Neural cell (in vitro differentiated cells): ENCODE data around the gene NHS.

Experiments
- CTCF ChIP-seq: fragments of 450-650 bp; IDR thresholded peaks from 2 replicates; pipeline ENCODE4 v1.5.1; 2014; ENCODE audit warnings: antibody characterized with exemption, mild to moderate bottlenecking, moderate library complexity; ENCODE audit not compliant: poor library complexity, severe bottlenecking
- EP300 ChIP-seq: fragments of 450-650 bp; conservative IDR thresholded peaks from 2 replicates; pipeline ENCODE4 v1.6.1; 2014; ENCODE audit warnings: antibody characterized with exemption, mild to moderate bottlenecking, moderate library complexity; ENCODE audit not compliant: poor library complexity, severe bottlenecking
- EZH2 ChIP-seq: fragments of 200-600, 300-800 bp; shearing (Covaris generic), sonication (generic); IDR thresholded peaks from 2 replicates; pipeline ENCODE4 v1.6.1; 2014; ENCODE audit warnings: antibody characterized with exemption, low read length, borderline replicate concordance, mild to moderate bottlenecking; ENCODE audit not compliant: insufficient read depth, poor library complexity, severe bottlenecking
- MXI1 ChIP-seq: fragments of 450-650 bp; conservative IDR thresholded peaks from 2 replicates; pipeline ENCODE4 v1.6.1; 2014; ENCODE audit warnings: antibody characterized with exemption, mild to moderate bottlenecking; ENCODE audit not compliant: poor library complexity, severe bottlenecking
- POLR2AphosphoS5 ChIP-seq: IDR thresholded peaks from 2 replicates; pipeline ENCODE4 v1.6.1; 2012
- RAD21 ChIP-seq: fragments of 450-650 bp; conservative IDR thresholded peaks from 2 replicates; pipeline ENCODE4 v1.6.1; 2014; ENCODE audit warnings: antibody characterized with exemption, mild to moderate bottlenecking, moderate library complexity
- TAF1 ChIP-seq: IDR thresholded peaks from 2 replicates; pipeline ENCODE4 v1.6.1; 2012; ENCODE audit warnings: low read depth
- TF ChIP-seq, protein P1 (sequence below): IDR thresholded peaks from 2 replicates; pipeline ENCODE4 v1.6.1; 2012; ENCODE audit warnings: borderline replicate concordance

DNA sequence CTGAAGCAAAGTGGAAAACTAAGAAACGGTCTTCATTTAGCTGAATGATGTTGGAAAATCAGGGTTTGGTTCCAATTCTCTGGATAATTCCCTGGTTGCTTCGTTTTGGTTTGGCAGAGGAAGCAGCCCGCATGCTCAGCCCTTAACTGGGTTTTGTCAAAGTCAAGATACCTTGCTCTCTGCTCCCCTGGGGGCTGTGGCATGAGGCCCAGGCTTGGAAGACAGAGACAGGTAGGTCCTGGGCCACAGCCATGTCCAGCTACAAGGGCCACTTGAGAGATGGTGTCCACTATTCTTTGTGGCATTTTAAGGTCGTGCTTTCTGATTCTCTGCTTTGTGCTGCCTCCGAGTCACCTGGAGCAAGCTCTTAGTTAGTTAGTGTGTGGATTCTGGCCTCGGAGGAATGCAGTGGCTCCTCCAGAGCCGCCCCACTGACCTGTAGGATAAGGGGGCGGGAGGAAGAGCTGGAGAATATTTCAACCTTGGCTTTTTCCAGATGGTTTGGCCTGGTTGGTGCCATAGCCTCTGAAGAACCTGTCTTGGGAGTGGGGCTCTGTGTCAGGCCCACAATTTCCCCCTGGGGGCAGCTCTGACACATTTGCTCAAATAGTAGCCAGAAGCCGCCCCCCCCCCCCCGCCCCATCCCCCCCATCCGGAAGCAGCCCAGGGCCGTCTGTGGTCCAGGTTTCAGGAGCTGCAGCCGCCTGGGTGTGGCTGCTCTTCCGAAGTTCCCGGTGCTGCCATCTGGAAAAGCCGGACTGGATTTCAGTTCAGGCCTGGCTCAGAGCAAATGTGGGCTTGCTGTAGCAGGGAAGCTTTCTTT lies 147.1 kb downstream of the NHS start:
- no peak for TF ChIP-seq EZH2
- TF ChIP-seq, protein P1, sequence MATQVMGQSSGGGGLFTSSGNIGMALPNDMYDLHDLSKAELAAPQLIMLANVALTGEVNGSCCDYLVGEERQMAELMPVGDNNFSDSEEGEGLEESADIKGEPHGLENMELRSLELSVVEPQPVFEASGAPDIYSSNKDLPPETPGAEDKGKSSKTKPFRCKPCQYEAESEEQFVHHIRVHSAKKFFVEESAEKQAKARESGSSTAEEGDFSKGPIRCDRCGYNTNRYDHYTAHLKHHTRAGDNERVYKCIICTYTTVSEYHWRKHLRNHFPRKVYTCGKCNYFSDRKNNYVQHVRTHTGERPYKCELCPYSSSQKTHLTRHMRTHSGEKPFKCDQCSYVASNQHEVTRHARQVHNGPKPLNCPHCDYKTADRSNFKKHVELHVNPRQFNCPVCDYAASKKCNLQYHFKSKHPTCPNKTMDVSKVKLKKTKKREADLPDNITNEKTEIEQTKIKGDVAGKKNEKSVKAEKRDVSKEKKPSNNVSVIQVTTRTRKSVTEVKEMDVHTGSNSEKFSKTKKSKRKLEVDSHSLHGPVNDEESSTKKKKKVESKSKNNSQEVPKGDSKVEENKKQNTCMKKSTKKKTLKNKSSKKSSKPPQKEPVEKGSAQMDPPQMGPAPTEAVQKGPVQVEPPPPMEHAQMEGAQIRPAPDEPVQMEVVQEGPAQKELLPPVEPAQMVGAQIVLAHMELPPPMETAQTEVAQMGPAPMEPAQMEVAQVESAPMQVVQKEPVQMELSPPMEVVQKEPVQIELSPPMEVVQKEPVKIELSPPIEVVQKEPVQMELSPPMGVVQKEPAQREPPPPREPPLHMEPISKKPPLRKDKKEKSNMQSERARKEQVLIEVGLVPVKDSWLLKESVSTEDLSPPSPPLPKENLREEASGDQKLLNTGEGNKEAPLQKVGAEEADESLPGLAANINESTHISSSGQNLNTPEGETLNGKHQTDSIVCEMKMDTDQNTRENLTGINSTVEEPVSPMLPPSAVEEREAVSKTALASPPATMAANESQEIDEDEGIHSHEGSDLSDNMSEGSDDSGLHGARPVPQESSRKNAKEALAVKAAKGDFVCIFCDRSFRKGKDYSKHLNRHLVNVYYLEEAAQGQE: no peak
- no peak for TF ChIP-seq CTCF
- TF ChIP-seq POLR2AphosphoS5: no peak
- no peak for TF ChIP-seq EP300
- no peak for TF ChIP-seq TAF1
- TF ChIP-seq RAD21: no peak
- no peak for TF ChIP-seq MXI1
